HepG2 (cell line): Measurements from ENCODE around the gene ATG2B. TPM values are rescaled to one million over a fixed set of nuclear protein-coding genes. Genes with fewer than 3 reads are reported as not detected.

Experiments used
- ATAC-seq: fragments of 200-7000 bp; cut with Tn5 transposase; 3 replicates; pipeline ENCODE4 v1.9.1; 2020; ENCODE audit warnings: mild to moderate bottlenecking, moderate library complexity
- BruUV-seq: library from RNA; stranded (reverse); fragments of 400-500 nt; replicated peaks from 2 replicates; lab custom pipeline; 2021; lab: Mats Ljungman, UMichigan
- CTCF ChIA-PET: fragments of 300-600 bp; formaldehyde crosslinking; extraction: SDS; loops from one replicate; lab custom pipeline; 2021; ENCODE audit warnings: low total read pairs, inconsistent platforms, low intra/inter-chr PET ratio; lab: Yijun Ruan, JAX
- POLR2A ChIA-PET: fragments of 350-600 bp; sonication (Branson Sonifier 250); formaldehyde crosslinking; loops from one replicate; lab custom pipeline; 2020; ENCODE audit warnings: antibody characterized with exemption, inconsistent platforms; lab: Yijun Ruan, JAX
- DNase-seq: peaks from one replicate; pipeline ENCODE4 v3.0.0-alpha.2; 2015; ENCODE audit warnings: low spot score
- FAIRE-seq: peaks from 3 replicates; lab custom pipeline; 2011; peaks lifted over from hg19 to GRCh38; lab: Jason Lieb, UNC
- H2AFZ ChIP-seq: one replicate; pipeline ENCODE4 v1.6.1; 2011; ENCODE audit warnings: low read length, inconsistent platforms
- H3K27ac ChIP-seq: fragments of 300-600 bp; 3 replicates; pipeline ENCODE4 v1.8.0; 2011; ENCODE audit warnings: mixed run types, mild to moderate bottlenecking, mixed read lengths, low read length, inconsistent platforms; ENCODE audit not compliant: insufficient read depth; ENCODE audit errors: extremely low read length
- H3K27me3 ChIP-seq, 2 experiments: fragments of 200-600 bp in 1 of 2; 2 replicates in 1 of 2; 3 replicates in 1 of 2; pipeline versions ENCODE4 v1.6.0 to v1.8.0; 2011; ENCODE audit warnings: low read length in 2 of 2, mild to moderate bottlenecking in 2 of 2, moderate library complexity in 2 of 2, inconsistent platforms in 1 of 2; ENCODE audit not compliant: insufficient read depth in 2 of 2, control insufficient read depth in 1 of 2
- H3K36me3 ChIP-seq, 2 experiments: fragments of 200-600 bp in 1 of 2; replicated peaks in 1 of 2; 2 replicates in 1 of 2; 3 replicates in 1 of 2; pipeline versions ENCODE4 v1.5.1 to v1.8.0; 2011; ENCODE audit warnings: low read length in 2 of 2, inconsistent platforms in 1 of 2; ENCODE audit not compliant: insufficient read depth in 2 of 2, control insufficient read depth in 1 of 2
- H3K4me1 ChIP-seq: 2 replicates; pipeline ENCODE4 v1.5.1; 2012; ENCODE audit warnings: low read length, inconsistent platforms; ENCODE audit not compliant: insufficient read depth
- H3K4me2 ChIP-seq: 2 replicates; pipeline ENCODE4 v1.6.0; 2011; ENCODE audit warnings: low read depth, low read length, inconsistent platforms
- H3K4me3 ChIP-seq, 3 experiments: fragments of 200-600 bp in 1 of 3; sonication (generic), shearing (Covaris generic) in 1 of 3; replicated peaks in 1 of 3; 2 replicates each; pipeline ENCODE4 v1.5.1; 2011 to 2016; ENCODE audit warnings: low read length in 3 of 3, inconsistent platforms in 2 of 3, low read depth in 2 of 3, mild to moderate bottlenecking in 2 of 3, control low read depth in 1 of 3, mixed read lengths in 1 of 3; ENCODE audit not compliant: insufficient read depth in 1 of 3
- H3K79me2 ChIP-seq: one replicate; pipeline ENCODE4 v1.6.1; 2011; ENCODE audit warnings: low read length, inconsistent platforms; ENCODE audit not compliant: insufficient read depth
- H3K9ac ChIP-seq: 2 replicates; pipeline ENCODE4 v1.6.0; 2011; ENCODE audit warnings: mild to moderate bottlenecking, low read depth, low read length, inconsistent platforms; ENCODE audit not compliant: insufficient read depth
- H3K9me3 ChIP-seq: 2 replicates; pipeline ENCODE4 v1.5.1; 2012; ENCODE audit warnings: mild to moderate bottlenecking, low read length
- H4K20me1 ChIP-seq: 2 replicates; pipeline ENCODE4 v1.6.0; 2011; ENCODE audit warnings: inconsistent platforms, mild to moderate bottlenecking, low read length, moderate library complexity; ENCODE audit not compliant: insufficient read depth
- MAFF ChIP-seq: IDR thresholded peaks from 2 replicates; pipeline ENCODE4 v1.6.1; 2011; ENCODE audit warnings: low read depth, low read length, improper control_type of control experiment
- NR2F6 ChIP-seq, 2 experiments: IDR thresholded peaks; 2 replicates each; pipeline ENCODE4 v1.6.1; 2016; ENCODE audit warnings: antibody characterized with exemption in 1 of 2, mild to moderate bottlenecking in 1 of 2
- RBAK ChIP-seq: sonication (generic); formaldehyde crosslinking; IDR thresholded peaks from 2 replicates; pipeline ENCODE4 v1.5.1; 2020; ENCODE audit warnings: mild to moderate bottlenecking, missing genetic modification reagents
- ZNF263 ChIP-seq: sonication (generic); formaldehyde crosslinking; IDR thresholded peaks from 2 replicates; pipeline ENCODE4 v1.4.0; 2020; ENCODE audit warnings: missing genetic modification reagents
- WGBS: methylation state at CpG from one replicate; pipeline ENCODE4 v1.1.6; 2017; ENCODE audit warnings: low lambda C conversion rate; 5-methylcytosine and 5-hydroxymethylcytosine counted together
- in situ Hi-C: cut with HindIII; loops from 2 replicates; pipeline ENCODE4 v1.10.0; 2017; ENCODE audit warnings: low pct_unique_long_range_greater_than_20kb; ENCODE audit not compliant: extremely low pct_ligation_motif_present
- intact Hi-C: fragments of 100-400 bp; cut with micrococcal nuclease; formaldehyde crosslinking; loops from one replicate; pipeline ENCODE4 v1.10.0; 2022; ENCODE audit not compliant: unreplicated experiment
- polyA plus RNA-seq, 8 experiments: library from polyadenylated mRNA; depleted of rRNA in 3 of 8; stranded (reverse) in 7 of 8; unstranded in 1 of 8; fragments of >200 nt; fragmentation: Illumina TruSeq in 4 of 8; extraction: Trizol in 4 of 8; gene quantifications; 2 replicates each; pipeline versions ENCODE4 v1.2.1 to v1.2.3, GENCODE V29; 2011 to 2016; ENCODE audit warnings: low read depth in 4 of 8, missing spikeins in 1 of 8, mixed read lengths in 1 of 8; ENCODE audit not compliant: insufficient read depth in 1 of 8
- total RNA-seq, 5 experiments: library from RNA; depleted of rRNA; stranded (reverse); fragments of >200 nt; fragmentation: Illumina TruSeq; extraction: Trizol; gene quantifications; 2 replicates each; pipeline ENCODE4 v1.2.3, GENCODE V29; 2016; ENCODE audit warnings: low read depth in 1 of 5
- TF ChIP-seq, protein P1 (sequence below), 2 experiments: fragments of 450-650 bp in 1 of 2; sonication (generic) in 1 of 2; formaldehyde crosslinking in 1 of 2; IDR thresholded peaks; 2 replicates each; pipeline versions ENCODE4 v1.6.1 to v1.8.0; 2016 to 2022; ENCODE audit warnings: antibody characterized with exemption in 1 of 2, mild to moderate bottlenecking in 1 of 2, missing genetic modification reagents in 1 of 2
- TF ChIP-seq, protein P2 (sequence below): IDR thresholded peaks from 2 replicates; pipeline ENCODE4 v1.6.1; 2016; ENCODE audit warnings: mild to moderate bottlenecking, missing biosample characterization, missing genetic modification reagents
- TF ChIP-seq, protein P3 (sequence below): sonication (generic); formaldehyde crosslinking; IDR thresholded peaks from 2 replicates; pipeline ENCODE4 v1.5.0; 2020; ENCODE audit warnings: missing genetic modification reagents, mild to moderate bottlenecking, borderline replicate concordance
- TF ChIP-seq, protein P4 (sequence below): sonication (generic); formaldehyde crosslinking; IDR thresholded peaks from 2 replicates; pipeline ENCODE4 v1.5.1; 2020; ENCODE audit warnings: missing genetic modification reagents, mild to moderate bottlenecking, borderline replicate concordance

The ATG2B gene
- total and polyA plus RNA-seq, 2 of the 13 experiments (the other 11 are each of a cell fraction or from before 2014, with no cell fraction given) = 7.4 to 7.5 TPM

DNA sequence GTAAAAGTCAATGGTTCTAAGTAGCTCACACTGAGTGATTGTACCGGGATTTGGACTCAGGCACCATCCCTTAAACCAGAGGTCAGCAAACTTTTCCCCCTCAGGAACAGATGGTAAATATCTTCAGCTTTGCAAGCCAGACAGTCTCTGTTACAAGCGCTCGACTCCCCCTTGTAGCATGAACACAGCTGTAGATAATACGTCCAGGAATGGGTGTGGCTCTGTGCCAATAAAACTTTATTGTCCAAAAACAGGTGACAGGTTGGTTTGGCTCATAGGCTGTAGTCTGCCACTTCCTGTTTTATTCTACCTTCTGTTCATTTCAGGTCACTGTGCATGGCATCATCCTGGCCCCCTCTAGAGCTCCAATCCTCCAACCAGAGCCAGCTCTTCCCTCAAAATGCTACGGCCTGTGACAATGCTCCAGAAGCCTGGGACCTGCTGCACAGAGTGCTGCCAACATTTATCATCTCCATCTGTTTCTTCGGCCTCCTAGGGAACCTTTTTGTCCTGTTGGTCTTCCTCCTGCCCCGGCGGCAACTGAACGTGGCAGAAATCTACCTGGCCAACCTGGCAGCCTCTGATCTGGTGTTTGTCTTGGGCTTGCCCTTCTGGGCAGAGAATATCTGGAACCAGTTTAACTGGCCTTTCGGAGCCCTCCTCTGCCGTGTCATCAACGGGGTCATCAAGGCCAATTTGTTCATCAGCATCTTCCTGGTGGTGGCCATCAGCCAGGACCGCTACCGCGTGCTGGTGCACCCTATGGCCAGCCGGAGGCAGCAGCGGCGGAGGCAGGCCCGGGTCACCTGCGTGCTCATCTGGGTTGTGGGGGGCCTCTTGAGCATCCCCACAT lies 99.6 kb downstream of the ATG2B start:
- FAIRE-seq (no peak), ATAC-seq (no peak), DNase-seq (no peak)
- ChIA-PET POLR2A (no interaction called here), CTCF (no interaction called here)
- H3K4me1 ChIP-seq = peaks cover 7% of the 10 kb centered on the region
- 53% methylated on average over 15 of the region's 20 CpGs for WGBS
- no peaks in the 10 kb centered on the region for H3K9me3 ChIP-seq
- no TSS peak for BruUV-seq
- no peaks in the 10 kb centered on the region for H3K36me3 ChIP-seq
- H3K9ac ChIP-seq = no peak overlapping the region
- no peaks in the 10 kb centered on the region for H3K79me2 ChIP-seq
- no peak overlapping the region for H3K4me3 ChIP-seq
- H3K27me3 ChIP-seq = peaks cover 1 to 25% of the 10 kb centered on the region in 2 experiments; a peak in 3 of 5 replicates
- in situ Hi-C loops (no loop called here), intact Hi-C loops (loop anchor here (10.0 kb wide), 1 partner anchor 59 kb away; the partner anchor contains the start of gene BDKRB2)
- peak overlapping the region; percentile 20; the same call in 1 of the 2 replicates for H3K4me2 ChIP-seq
- no peak overlapping the region for H2AFZ ChIP-seq
- no peak overlapping the region for H3K27ac ChIP-seq
- H4K20me1 ChIP-seq = no peaks in the 10 kb centered on the region
- no peak for TF ChIP-seq RBAK (CRISPR knock-in tag)
- TF ChIP-seq, protein P1, sequence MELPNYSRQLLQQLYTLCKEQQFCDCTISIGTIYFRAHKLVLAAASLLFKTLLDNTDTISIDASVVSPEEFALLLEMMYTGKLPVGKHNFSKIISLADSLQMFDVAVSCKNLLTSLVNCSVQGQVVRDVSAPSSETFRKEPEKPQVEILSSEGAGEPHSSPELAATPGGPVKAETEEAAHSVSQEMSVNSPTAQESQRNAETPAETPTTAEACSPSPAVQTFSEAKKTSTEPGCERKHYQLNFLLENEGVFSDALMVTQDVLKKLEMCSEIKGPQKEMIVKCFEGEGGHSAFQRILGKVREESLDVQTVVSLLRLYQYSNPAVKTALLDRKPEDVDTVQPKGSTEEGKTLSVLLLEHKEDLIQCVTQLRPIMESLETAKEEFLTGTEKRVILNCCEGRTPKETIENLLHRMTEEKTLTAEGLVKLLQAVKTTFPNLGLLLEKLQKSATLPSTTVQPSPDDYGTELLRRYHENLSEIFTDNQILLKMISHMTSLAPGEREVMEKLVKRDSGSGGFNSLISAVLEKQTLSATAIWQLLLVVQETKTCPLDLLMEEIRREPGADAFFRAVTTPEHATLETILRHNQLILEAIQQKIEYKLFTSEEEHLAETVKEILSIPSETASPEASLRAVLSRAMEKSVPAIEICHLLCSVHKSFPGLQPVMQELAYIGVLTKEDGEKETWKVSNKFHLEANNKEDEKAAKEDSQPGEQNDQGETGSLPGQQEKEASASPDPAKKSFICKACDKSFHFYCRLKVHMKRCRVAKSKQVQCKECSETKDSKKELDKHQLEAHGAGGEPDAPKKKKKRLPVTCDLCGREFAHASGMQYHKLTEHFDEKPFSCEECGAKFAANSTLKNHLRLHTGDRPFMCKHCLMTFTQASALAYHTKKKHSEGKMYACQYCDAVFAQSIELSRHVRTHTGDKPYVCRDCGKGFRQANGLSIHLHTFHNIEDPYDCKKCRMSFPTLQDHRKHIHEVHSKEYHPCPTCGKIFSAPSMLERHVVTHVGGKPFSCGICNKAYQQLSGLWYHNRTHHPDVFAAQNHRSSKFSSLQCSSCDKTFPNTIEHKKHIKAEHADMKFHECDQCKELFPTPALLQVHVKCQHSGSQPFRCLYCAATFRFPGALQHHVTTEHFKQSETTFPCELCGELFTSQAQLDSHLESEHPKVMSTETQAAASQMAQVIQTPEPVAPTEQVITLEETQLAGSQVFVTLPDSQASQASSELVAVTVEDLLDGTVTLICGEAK (IDR thresholded peaks at IDR 0.05) = peak; percentile 68
- TF ChIP-seq, protein P1 (CRISPR knock-in tag; IDR thresholded peaks at IDR 0.05) = peak; percentile 99
- TF ChIP-seq ZNF263 (CRISPR knock-in tag) = no peak
- no peak for TF ChIP-seq NR2F6 (IDR thresholded peaks at IDR 0.05)
- TF ChIP-seq NR2F6 (CRISPR knock-in tag; IDR thresholded peaks at IDR 0.05) = no peak
- no peak for TF ChIP-seq MAFF
- TF ChIP-seq, protein P2, sequence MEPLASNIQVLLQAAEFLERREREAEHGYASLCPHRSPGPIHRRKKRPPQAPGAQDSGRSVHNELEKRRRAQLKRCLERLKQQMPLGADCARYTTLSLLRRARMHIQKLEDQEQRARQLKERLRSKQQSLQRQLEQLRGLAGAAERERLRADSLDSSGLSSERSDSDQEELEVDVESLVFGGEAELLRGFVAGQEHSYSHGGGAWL (CRISPR knock-in tag) = no peak
- TF ChIP-seq, protein P3, sequence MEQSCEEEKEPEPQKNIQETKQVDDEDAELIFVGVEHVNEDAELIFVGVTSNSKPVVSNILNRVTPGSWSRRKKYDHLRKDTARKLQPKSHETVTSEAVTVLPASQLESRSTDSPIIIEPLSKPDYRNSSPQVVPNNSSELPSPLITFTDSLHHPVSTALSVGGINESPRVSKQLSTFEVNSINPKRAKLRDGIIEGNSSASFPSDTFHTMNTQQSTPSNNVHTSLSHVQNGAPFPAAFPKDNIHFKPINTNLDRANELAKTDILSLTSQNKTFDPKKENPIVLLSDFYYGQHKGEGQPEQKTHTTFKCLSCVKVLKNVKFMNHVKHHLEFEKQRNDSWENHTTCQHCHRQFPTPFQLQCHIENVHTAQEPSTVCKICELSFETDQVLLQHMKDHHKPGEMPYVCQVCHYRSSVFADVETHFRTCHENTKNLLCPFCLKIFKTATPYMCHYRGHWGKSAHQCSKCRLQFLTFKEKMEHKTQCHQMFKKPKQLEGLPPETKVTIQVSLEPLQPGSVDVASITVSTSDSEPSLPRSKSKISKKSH (CRISPR knock-in tag) = no peak
- TF ChIP-seq, protein P4, sequence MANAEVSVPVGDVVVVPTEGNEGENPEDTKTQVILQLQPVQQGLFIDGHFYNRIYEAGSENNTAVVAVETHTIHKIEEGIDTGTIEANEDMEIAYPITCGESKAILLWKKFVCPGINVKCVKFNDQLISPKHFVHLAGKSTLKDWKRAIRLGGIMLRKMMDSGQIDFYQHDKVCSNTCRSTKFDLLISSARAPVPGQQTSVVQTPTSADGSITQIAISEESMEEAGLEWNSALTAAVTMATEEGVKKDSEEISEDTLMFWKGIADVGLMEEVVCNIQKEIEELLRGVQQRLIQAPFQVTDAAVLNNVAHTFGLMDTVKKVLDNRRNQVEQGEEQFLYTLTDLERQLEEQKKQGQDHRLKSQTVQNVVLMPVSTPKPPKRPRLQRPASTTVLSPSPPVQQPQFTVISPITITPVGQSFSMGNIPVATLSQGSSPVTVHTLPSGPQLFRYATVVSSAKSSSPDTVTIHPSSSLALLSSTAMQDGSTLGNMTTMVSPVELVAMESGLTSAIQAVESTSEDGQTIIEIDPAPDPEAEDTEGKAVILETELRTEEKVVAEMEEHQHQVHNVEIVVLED (CRISPR knock-in tag) = no peak
